Measurements from ENCODE around the gene ALPI.
"Not testable (repeated sequence)": the region's sequence is repeated elsewhere in the genome, so short reads cannot be mapped to it uniquely, and the experiment has no call there.

ALPI gene

GRCh38 chr2:232446266-232446777, 9.6 kb upstream of the ALPI start:
- not testable (repeated sequence) for DNase-seq (ENCODE audit: low read depth); H3K4me3 ChIP-seq (ENCODE audit: low read depth, low read length)
- TF ChIP-seq, protein P1, sequence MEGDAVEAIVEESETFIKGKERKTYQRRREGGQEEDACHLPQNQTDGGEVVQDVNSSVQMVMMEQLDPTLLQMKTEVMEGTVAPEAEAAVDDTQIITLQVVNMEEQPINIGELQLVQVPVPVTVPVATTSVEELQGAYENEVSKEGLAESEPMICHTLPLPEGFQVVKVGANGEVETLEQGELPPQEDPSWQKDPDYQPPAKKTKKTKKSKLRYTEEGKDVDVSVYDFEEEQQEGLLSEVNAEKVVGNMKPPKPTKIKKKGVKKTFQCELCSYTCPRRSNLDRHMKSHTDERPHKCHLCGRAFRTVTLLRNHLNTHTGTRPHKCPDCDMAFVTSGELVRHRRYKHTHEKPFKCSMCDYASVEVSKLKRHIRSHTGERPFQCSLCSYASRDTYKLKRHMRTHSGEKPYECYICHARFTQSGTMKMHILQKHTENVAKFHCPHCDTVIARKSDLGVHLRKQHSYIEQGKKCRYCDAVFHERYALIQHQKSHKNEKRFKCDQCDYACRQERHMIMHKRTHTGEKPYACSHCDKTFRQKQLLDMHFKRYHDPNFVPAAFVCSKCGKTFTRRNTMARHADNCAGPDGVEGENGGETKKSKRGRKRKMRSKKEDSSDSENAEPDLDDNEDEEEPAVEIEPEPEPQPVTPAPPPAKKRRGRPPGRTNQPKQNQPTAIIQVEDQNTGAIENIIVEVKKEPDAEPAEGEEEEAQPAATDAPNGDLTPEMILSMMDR (IDR thresholded peaks at IDR 0.05; ENCODE audit: low read depth, low read length): peak; percentile 0

DNA sequence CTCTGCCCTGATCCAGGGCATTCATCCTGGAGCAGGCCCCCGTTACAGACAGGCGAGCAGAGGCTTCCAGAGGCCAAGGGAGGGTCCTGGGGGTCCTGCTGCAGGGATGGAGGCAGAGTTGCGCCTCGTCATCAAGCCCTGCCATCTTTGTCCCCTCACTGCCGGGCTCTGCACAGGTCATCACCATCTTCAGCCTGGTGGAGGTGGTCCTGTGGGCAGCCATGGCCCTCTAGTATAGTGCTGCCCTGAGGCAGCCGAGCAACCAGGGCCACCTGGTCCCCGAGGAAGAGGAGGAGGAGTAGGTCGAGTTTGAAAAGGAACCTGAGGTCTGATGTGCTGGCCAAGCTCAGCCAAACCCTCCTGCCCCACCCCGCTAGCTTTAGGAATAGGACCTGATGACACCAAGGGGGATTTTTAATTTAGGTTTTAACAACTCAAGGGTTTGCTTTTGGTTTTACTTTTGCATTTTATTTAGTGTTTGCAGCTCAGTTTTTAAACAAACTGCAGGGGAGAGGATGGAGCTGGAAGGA, 8.8 kb upstream of the ALPI start:
- TF ChIP-seq, protein P2, sequence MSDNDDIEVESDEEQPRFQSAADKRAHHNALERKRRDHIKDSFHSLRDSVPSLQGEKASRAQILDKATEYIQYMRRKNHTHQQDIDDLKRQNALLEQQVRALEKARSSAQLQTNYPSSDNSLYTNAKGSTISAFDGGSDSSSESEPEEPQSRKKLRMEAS (IDR thresholded peaks at IDR 0.05; ENCODE audit: low read depth, low read length): no peak
- TF ChIP-seq POLR2A (IDR thresholded peaks at IDR 0.05; ENCODE audit: extremely low read depth, insufficient read length): no peak
- TF ChIP-seq, protein P1 (IDR thresholded peaks at IDR 0.05; ENCODE audit: low read depth, low read length): no peak
- TF ChIP-seq MYC (IDR thresholded peaks at IDR 0.05; ENCODE audit: low read depth, low read length): no peak
- no peak for DNase-seq (ENCODE audit: low read depth)
- no peak overlapping the region for H3K4me3 ChIP-seq (ENCODE audit: low read depth, low read length)

GRCh38 chr2:232447638-232448303, 8.2 kb upstream of the ALPI start:
- no peak for DNase-seq (ENCODE audit: low read depth)
- TF ChIP-seq, protein P1 (IDR thresholded peaks at IDR 0.05; ENCODE audit: low read depth, low read length): no peak
- TF ChIP-seq, protein P2 (IDR thresholded peaks at IDR 0.05; ENCODE audit: low read depth, low read length): no peak
- no peak for TF ChIP-seq POLR2A (IDR thresholded peaks at IDR 0.05; ENCODE audit: extremely low read depth, insufficient read length)
- TF ChIP-seq MYC (IDR thresholded peaks at IDR 0.05; ENCODE audit: low read depth, low read length): no peak
- H3K4me3 ChIP-seq (ENCODE audit: low read depth, low read length): no peak overlapping the region

DNA sequence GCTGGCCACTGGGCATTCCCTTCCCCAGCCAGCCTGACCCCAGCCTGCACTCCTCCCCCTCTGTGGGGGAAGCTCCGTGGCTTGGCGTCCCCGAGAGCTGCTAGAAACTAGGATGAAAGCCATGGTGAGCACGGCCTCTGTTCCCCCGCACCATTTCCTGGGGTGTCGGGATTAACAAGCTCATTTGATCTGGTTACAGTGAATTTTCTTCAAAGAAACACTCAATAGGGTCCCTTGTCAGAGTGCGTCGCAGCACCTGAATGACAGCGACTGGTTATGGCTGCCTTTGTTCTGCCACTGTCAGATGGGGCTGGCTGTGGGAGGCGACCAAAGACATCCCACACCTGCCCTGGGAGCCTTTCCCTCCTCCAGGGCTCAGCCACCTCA, 7.7 kb upstream of the ALPI start:
- TF ChIP-seq, protein P2 (IDR thresholded peaks at IDR 0.05; ENCODE audit: low read depth, low read length): no peak
- TF ChIP-seq MYC (IDR thresholded peaks at IDR 0.05; ENCODE audit: low read depth, low read length) (no peak), POLR2A (IDR thresholded peaks at IDR 0.05; ENCODE audit: extremely low read depth, insufficient read length) (no peak)
- no peak overlapping the region for H3K4me3 ChIP-seq (ENCODE audit: low read depth, low read length)

DNA sequence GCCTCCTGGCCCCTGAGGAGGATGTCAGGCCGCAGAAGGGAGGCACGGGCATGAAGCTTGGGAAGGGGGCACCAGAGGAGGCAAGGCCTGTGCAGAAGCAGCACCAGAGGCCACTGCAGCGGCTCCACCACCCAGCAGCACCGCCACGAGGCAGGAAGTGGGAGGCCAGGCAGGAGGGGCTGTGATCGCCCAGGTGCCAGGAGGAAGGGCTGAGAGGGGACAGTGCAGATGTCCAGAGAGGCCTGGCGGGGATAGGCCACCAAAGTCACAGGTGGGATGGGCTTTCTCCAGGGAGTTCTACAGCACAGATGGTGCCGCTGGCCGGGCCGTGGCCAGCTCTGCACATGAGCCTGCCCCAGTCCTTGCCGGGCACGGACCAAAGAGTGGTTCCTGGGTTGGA, 6.0 kb upstream of the ALPI start:
- no peak for DNase-seq (ENCODE audit: low read depth)
- no peak overlapping the region for H3K4me3 ChIP-seq (ENCODE audit: low read depth, low read length)
- TF ChIP-seq POLR2A (IDR thresholded peaks at IDR 0.05; ENCODE audit: extremely low read depth, insufficient read length) (no peak), MYC (IDR thresholded peaks at IDR 0.05; ENCODE audit: low read depth, low read length) (no peak)
- TF ChIP-seq, protein P2 (IDR thresholded peaks at IDR 0.05; ENCODE audit: low read depth, low read length): no peak
- TF ChIP-seq, protein P1 (IDR thresholded peaks at IDR 0.05; ENCODE audit: low read depth, low read length): no peak

More for the DNA sequence above, 7.7 kb upstream of the ALPI start:
- no peak for DNase-seq (ENCODE audit: low read depth)

DNA sequence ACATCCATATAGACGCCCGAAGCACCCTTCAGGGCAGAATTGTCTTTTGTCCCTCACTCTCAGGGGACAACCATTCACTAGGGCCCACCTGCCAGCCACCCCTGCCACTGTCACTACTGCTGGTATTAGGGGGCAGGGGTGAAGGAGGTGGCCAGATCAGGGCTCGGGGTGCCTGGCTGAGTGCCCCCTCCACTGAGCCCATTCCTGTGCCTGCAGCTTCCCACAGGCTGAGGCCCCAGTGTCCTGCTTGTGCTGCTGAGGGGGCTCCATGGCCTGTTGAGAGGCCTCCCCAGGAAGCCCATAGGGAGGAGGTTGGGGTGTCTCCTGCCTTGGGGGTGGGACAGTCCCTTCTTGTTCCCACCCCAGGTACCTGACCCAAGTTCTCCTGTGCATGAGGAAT, 4.3 kb upstream of the ALPI start:
- DNase-seq (ENCODE audit: low read depth); H3K4me3 ChIP-seq (ENCODE audit: low read depth, low read length): not testable (repeated sequence)

GRCh38 chr2:232454630-232455029, 1.3 kb upstream of the ALPI start:
- H3K4me3 ChIP-seq (ENCODE audit: low read depth, low read length): no peak overlapping the region
- TF ChIP-seq, protein P1 (IDR thresholded peaks at IDR 0.05; ENCODE audit: low read depth, low read length): no peak
- TF ChIP-seq, protein P2 (IDR thresholded peaks at IDR 0.05; ENCODE audit: low read depth, low read length): no peak
- TF ChIP-seq POLR2A (IDR thresholded peaks at IDR 0.05; ENCODE audit: extremely low read depth, insufficient read length) (no peak), MYC (IDR thresholded peaks at IDR 0.05; ENCODE audit: low read depth, low read length) (no peak)
- DNase-seq (ENCODE audit: low read depth): no peak

All from NB4 (cell line).